Pons (tissue), 1 donor: ENCODE results near the gene ERN2.
"Not testable (repeated sequence)": the region's sequence is repeated elsewhere in the genome, so short reads cannot be mapped to it uniquely, and the experiment has no call there.

ENCODE experiments used
- DNase-seq: peaks from one replicate; pipeline ENCODE4 v3.0.0-alpha.2; 2016; ENCODE audit warnings: low spot score

The ERN2 gene

GRCh38 chr16:23712976-23713375 lies at the start of gene ERN2:
Gene ERN2 (minus strand): TSS chr16:23713222. CDS start chr16:23713187, 35 bp downstream.
- DNase-seq = no peak

- DNase-seq = no peak
Observed at GRCh38 chr16:23757937-23758619, 45.1 kb upstream of the ERN2 start.

- DNase-seq = no peak
Observed at GRCh38 chr16:23757116-23757515, 44.1 kb upstream of the ERN2 start.

GRCh38 chr16:23755484-23755809 lies 42.4 kb upstream of the ERN2 start:
- no peak for DNase-seq

- no peak for DNase-seq
Observed at GRCh38 chr16:23754594-23755483, 41.8 kb upstream of the ERN2 start, which contains the start of gene CHP2. Gene CHP2 (plus strand): TSS chr16:23755026. CDS start chr16:23755050, 24 bp downstream.

- DNase-seq = no peak
Observed at GRCh38 chr16:23753908-23754593, 41.0 kb upstream of the ERN2 start.

- not testable (repeated sequence) for DNase-seq
Observed at GRCh38 chr16:23751053-23751452, 38.0 kb upstream of the ERN2 start.

GRCh38 chr16:23748630-23749029 lies 35.6 kb upstream of the ERN2 start:
- no peak for DNase-seq

- no peak for DNase-seq
Observed at GRCh38 chr16:23745263-23745662, 32.2 kb upstream of the ERN2 start.

GRCh38 chr16:23742766-23743165 lies 29.7 kb upstream of the ERN2 start:
- DNase-seq = peak; percentile 7

- no peak for DNase-seq
Observed at GRCh38 chr16:23741675-23742303, 28.8 kb upstream of the ERN2 start.

- no peak for DNase-seq
Observed at GRCh38 chr16:23739516-23739915, 26.5 kb upstream of the ERN2 start.

GRCh38 chr16:23737423-23738028 lies 24.5 kb upstream of the ERN2 start:
- DNase-seq = not testable (repeated sequence)

- DNase-seq = no peak
Observed at GRCh38 chr16:23734176-23734893, 21.3 kb upstream of the ERN2 start.

- DNase-seq = no peak
Observed at GRCh38 chr16:23729503-23730424, 16.7 kb upstream of the ERN2 start.

GRCh38 chr16:23728112-23728477 lies 15.1 kb upstream of the ERN2 start:
- DNase-seq = no peak

- no peak for DNase-seq
Observed at GRCh38 chr16:23726710-23727109, 13.7 kb upstream of the ERN2 start.

GRCh38 chr16:23724785-23725131 lies 11.7 kb upstream of the ERN2 start:
- no peak for DNase-seq

GRCh38 chr16:23724096-23724784 lies 11.2 kb upstream of the ERN2 start:
- DNase-seq = no peak
